K562 (cell line): ENCODE measurements around the gene PI4KA. TPM values are rescaled to one million over a fixed set of nuclear protein-coding genes. Genes with fewer than 3 reads are reported as not detected.
A peak's percentile ranks its signal among the peaks of the same experiment; 100 is the strongest.

Experiments used
- DACH1 ChIP-seq: fragments of 450-650 bp; IDR thresholded peaks from 2 replicates; pipeline ENCODE4 v1.6.1; 2018; ENCODE audit not compliant: partially characterized antibody
- ELF4 ChIP-seq: fragments of 450-650 bp; formaldehyde crosslinking; IDR thresholded peaks from 2 replicates; pipeline ENCODE4 v1.4.0; 2022; ENCODE audit warnings: missing genetic modification characterization
- HMG20A ChIP-seq: fragments of 450-650 bp; formaldehyde crosslinking; conservative IDR thresholded peaks from 2 replicates; pipeline ENCODE4 v1.4.0; 2020; ENCODE audit warnings: mild to moderate bottlenecking, mixed read lengths
- MBD2 ChIP-seq: sonication (generic); IDR thresholded peaks from 2 replicates; pipeline ENCODE4 v1.6.1; 2016; ENCODE audit warnings: low read depth, borderline replicate concordance
- MTA1 ChIP-seq: fragments of 450-650 bp; IDR thresholded peaks from 2 replicates; pipeline ENCODE4 v1.6.1; 2017; ENCODE audit warnings: borderline replicate concordance
- POLR2AphosphoS5 ChIP-seq: IDR thresholded peaks from 2 replicates; pipeline ENCODE4 v1.6.1; 2011; ENCODE audit warnings: mild to moderate bottlenecking, low read depth, low read length, moderate library complexity; ENCODE audit not compliant: control insufficient read depth, insufficient read depth
- PTRF ChIP-seq: fragments of 450-650 bp; IDR thresholded peaks from 2 replicates; pipeline ENCODE4 v1.6.1; 2016; ENCODE audit warnings: mild to moderate bottlenecking, missing genetic modification characterization, missing compliant biosample characterization
- RAD21 ChIP-seq, 2 experiments: fragments of 250-450 bp in 1 of 2; fragments of 450-650 bp in 1 of 2; sonication (Bioruptor Pico) in 1 of 2; formaldehyde crosslinking in 1 of 2; IDR thresholded peaks in 1 of 2; conservative IDR thresholded peaks in 1 of 2; 2 replicates each; pipeline versions ENCODE4 v1.4.0 to v1.8.0; 2020 to 2022; ENCODE audit warnings: mild to moderate bottlenecking in 2 of 2, moderate library complexity in 1 of 2
- SMC3 ChIP-seq: conservative IDR thresholded peaks from 2 replicates; pipeline ENCODE4 v1.6.1; 2011; ENCODE audit warnings: low read depth, low read length, improper control_type of control experiment; ENCODE audit not compliant: insufficient read depth
- STAG1 ChIP-seq: sonication (generic); formaldehyde crosslinking; IDR thresholded peaks from 2 replicates; pipeline ENCODE4 v1.5.0; 2020; ENCODE audit warnings: missing genetic modification reagents, borderline replicate concordance
- TGIF2 ChIP-seq: sonication (generic); formaldehyde crosslinking; IDR thresholded peaks from 2 replicates; pipeline ENCODE4 v1.8.1; 2022; ENCODE audit warnings: mild to moderate bottlenecking, missing genetic modification reagents, moderate library complexity
- XRCC5 ChIP-seq: fragments of 200-400 bp; formaldehyde crosslinking; IDR thresholded peaks from 2 replicates; pipeline ENCODE4 v1.6.1; 2017; ENCODE audit warnings: low read depth, mild to moderate bottlenecking, low read length
- YY1 ChIP-seq, 3 experiments: IDR thresholded peaks; 2 replicates each; pipeline ENCODE4 v1.6.1; 2011; ENCODE audit warnings: low read length in 2 of 3, mild to moderate bottlenecking in 2 of 3, moderate library complexity in 2 of 3, borderline replicate concordance in 1 of 3, control low read depth in 1 of 3, low read depth in 1 of 3; ENCODE audit not compliant: insufficient read depth in 3 of 3, insufficient replicate concordance in 2 of 3, control insufficient read depth in 1 of 3, insufficient read length in 1 of 3; ENCODE audit errors: extremely low read depth in 1 of 3
- ZNF133 ChIP-seq: fragments of 250-450 bp; sonication (Bioruptor Pico); IDR thresholded peaks from 2 replicates; pipeline ENCODE4 v1.4.0; 2020; ENCODE audit warnings: mild to moderate bottlenecking
- ZNF140 ChIP-seq: fragments of 250-450 bp; sonication (Bioruptor Pico); IDR thresholded peaks from 2 replicates; pipeline ENCODE4 v1.8.0; 2021; ENCODE audit warnings: moderate library complexity, mild to moderate bottlenecking, inconsistent platforms
- ZNF311 ChIP-seq: fragments of 250-450 bp; sonication (Bioruptor Pico); IDR thresholded peaks from 2 replicates; pipeline ENCODE4 v1.4.0; 2020; ENCODE audit warnings: mild to moderate bottlenecking, moderate library complexity
- ZNF57 ChIP-seq: fragments of 450-650 bp; formaldehyde crosslinking; IDR thresholded peaks from 2 replicates; pipeline ENCODE4 v1.4.0; 2020; ENCODE audit warnings: mild to moderate bottlenecking, moderate library complexity
- polyA plus RNA-seq, 8 experiments: library from polyadenylated mRNA; depleted of rRNA in 4 of 8; stranded (reverse) in 5 of 8; unstranded in 3 of 8; fragments of >200 nt; fragmentation: Nextera tagmentation in 2 of 8; fragmentation: Illumina TruSeq in 1 of 8; extraction: Ambion mirVana in 2 of 8; extraction: Trizol in 1 of 8; gene quantifications; 2 replicates each; pipeline versions ENCODE4 v1.2.1 to v1.2.3, GENCODE V29; 2011 to 2014; ENCODE audit warnings: inconsistent platforms in 1 of 8, missing spikeins in 1 of 8
- total RNA-seq, 7 experiments: library from RNA; depleted of rRNA in 6 of 7; stranded (reverse); fragments of >200 nt in 6 of 7; fragmentation: Illumina TruSeq in 2 of 7; extraction: Trizol in 2 of 7; gene quantifications; 2 replicates each; pipeline versions ENCODE4 v1.2.1 to v1.2.3, GENCODE V29; 2011 to 2021; ENCODE audit warnings: low replicate concordance in 1 of 7
- TF ChIP-seq, protein P1 (sequence below): sonication (generic); formaldehyde crosslinking; IDR thresholded peaks from 2 replicates; pipeline ENCODE4 v1.8.0; 2022; ENCODE audit warnings: mild to moderate bottlenecking, missing genetic modification reagents
- TF ChIP-seq, protein P2 (sequence below): sonication (generic); formaldehyde crosslinking; IDR thresholded peaks from 2 replicates; pipeline ENCODE4 v1.8.0; 2022; ENCODE audit warnings: mild to moderate bottlenecking, missing genetic modification reagents
- TF ChIP-seq, protein P3 (sequence below): sonication (generic); formaldehyde crosslinking; IDR thresholded peaks from 2 replicates; pipeline ENCODE4 v1.8.0; 2022; ENCODE audit warnings: mild to moderate bottlenecking, missing genetic modification reagents, borderline replicate concordance

PI4KA gene
- total and polyA plus RNA-seq, 9 of the 15 experiments (the other 6 are each of a cell fraction or from before 2014, with no cell fraction given), result 7.3 to 187 (median 84.7) TPM

DNA sequence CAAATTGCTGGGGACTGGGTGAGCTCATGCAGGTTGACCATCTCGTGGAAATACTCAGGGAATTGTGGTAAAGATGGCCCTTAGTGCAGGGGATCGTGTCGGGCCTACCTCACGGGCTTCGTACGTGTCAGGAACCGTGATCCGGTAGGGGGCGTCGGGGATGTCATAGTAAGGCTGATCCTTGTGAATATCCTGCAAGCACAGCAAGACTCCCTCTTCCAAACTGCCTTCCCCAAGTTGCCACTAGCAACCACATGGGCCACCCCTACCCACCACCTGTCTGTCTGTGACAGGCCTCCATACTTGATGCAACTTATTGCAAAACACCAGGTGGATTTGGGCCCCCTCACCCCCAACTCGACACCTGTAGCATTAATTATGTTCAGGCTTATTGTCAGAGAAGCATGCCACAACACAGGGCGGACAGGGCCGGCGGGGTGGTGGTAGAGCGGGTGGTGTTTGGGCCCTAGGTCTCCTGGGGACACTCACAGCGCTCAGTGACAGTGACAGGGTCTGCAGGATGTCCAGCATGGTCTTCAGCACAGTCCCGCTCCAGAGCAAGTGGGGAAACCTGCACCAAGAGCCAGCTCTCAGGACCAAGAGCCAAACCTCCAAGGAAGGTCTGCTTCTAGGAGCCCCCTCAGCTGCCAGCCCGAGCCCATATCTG is 107.3 kb downstream of the PI4KA start (continued):
- TF ChIP-seq YY1 (IDR thresholded peaks at IDR 0.05; ENCODE audit: borderline replicate concordance in 1 of 3, control insufficient read depth in 1 of 3, extremely low read depth in 1 of 3, insufficient read depth in 3 of 3, insufficient read length in 1 of 3, insufficient replicate concordance in 2 of 3, low read depth in 1 of 3, low read length in 2 of 3) (peak in 1 of 3 experiments; percentile 9), ELF4 (0 out of 2 replicates have a peak, but pooled peaks have one; percentile 39), XRCC5 (no peak), RAD21 (CRISPR knock-in tag; conservative IDR thresholded peaks at IDR 0.05 in 1 of 2, IDR thresholded peaks at IDR 0.05 in 1 of 2) (peak in 1 of 2 experiments; percentile 38; a peak in 1 of 4 replicates), ZNF57 (CRISPR knock-in tag) (0 out of 2 replicates have a peak, but pooled peaks have one; percentile 74), STAG1 (no peak), SMC3 (no peak), ZNF133 (no peak), MTA1 (no peak), ZNF311 (CRISPR knock-in tag) (no peak), HMG20A (CRISPR knock-in tag) (0 out of 2 replicates have a peak, but pooled peaks have one; percentile 56), MBD2 (0 out of 2 replicates have a peak, but pooled peaks have one; percentile 33), POLR2AphosphoS5 (no peak), ZNF140 (CRISPR knock-in tag) (no peak), TGIF2 (no peak), PTRF (tag) (no peak), DACH1 (no peak)
- TF ChIP-seq, protein P1, sequence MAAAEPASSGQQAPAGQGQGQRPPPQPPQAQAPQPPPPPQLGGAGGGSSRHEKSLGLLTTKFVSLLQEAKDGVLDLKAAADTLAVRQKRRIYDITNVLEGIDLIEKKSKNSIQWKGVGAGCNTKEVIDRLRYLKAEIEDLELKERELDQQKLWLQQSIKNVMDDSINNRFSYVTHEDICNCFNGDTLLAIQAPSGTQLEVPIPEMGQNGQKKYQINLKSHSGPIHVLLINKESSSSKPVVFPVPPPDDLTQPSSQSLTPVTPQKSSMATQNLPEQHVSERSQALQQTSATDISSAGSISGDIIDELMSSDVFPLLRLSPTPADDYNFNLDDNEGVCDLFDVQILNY, result 0 out of 2 replicates have a peak, but pooled peaks have one; percentile 65
- TF ChIP-seq, protein P2, sequence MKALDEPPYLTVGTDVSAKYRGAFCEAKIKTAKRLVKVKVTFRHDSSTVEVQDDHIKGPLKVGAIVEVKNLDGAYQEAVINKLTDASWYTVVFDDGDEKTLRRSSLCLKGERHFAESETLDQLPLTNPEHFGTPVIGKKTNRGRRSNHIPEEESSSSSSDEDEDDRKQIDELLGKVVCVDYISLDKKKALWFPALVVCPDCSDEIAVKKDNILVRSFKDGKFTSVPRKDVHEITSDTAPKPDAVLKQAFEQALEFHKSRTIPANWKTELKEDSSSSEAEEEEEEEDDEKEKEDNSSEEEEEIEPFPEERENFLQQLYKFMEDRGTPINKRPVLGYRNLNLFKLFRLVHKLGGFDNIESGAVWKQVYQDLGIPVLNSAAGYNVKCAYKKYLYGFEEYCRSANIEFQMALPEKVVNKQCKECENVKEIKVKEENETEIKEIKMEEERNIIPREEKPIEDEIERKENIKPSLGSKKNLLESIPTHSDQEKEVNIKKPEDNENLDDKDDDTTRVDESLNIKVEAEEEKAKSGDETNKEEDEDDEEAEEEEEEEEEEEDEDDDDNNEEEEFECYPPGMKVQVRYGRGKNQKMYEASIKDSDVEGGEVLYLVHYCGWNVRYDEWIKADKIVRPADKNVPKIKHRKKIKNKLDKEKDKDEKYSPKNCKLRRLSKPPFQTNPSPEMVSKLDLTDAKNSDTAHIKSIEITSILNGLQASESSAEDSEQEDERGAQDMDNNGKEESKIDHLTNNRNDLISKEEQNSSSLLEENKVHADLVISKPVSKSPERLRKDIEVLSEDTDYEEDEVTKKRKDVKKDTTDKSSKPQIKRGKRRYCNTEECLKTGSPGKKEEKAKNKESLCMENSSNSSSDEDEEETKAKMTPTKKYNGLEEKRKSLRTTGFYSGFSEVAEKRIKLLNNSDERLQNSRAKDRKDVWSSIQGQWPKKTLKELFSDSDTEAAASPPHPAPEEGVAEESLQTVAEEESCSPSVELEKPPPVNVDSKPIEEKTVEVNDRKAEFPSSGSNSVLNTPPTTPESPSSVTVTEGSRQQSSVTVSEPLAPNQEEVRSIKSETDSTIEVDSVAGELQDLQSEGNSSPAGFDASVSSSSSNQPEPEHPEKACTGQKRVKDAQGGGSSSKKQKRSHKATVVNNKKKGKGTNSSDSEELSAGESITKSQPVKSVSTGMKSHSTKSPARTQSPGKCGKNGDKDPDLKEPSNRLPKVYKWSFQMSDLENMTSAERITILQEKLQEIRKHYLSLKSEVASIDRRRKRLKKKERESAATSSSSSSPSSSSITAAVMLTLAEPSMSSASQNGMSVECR (CRISPR knock-in tag), result peak; percentile 34; the same call in 1 of the 2 replicates
- TF ChIP-seq, protein P3, sequence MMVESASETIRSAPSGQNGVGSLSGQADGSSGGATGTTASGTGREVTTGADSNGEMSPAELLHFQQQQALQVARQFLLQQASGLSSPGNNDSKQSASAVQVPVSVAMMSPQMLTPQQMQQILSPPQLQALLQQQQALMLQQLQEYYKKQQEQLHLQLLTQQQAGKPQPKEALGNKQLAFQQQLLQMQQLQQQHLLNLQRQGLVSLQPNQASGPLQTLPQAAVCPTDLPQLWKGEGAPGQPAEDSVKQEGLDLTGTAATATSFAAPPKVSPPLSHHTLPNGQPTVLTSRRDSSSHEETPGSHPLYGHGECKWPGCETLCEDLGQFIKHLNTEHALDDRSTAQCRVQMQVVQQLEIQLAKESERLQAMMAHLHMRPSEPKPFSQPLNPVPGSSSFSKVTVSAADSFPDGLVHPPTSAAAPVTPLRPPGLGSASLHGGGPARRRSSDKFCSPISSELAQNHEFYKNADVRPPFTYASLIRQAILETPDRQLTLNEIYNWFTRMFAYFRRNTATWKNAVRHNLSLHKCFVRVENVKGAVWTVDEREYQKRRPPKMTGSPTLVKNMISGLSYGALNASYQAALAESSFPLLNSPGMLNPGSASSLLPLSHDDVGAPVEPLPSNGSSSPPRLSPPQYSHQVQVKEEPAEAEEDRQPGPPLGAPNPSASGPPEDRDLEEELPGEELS, result 0 out of 2 replicates have a peak, but pooled peaks have one; percentile 17
